HG02840 (cell line): ENCODE data around the gene BCL2L15.
A peak's percentile ranks its signal among the peaks of the same experiment; 100 is the strongest.
"Not testable (repeated sequence)": the region's sequence is repeated elsewhere in the genome, so short reads cannot be mapped to it uniquely, and the experiment has no call there.

Experiments used
- ATAC-seq: cut with Tn5 transposase; IDR thresholded peaks from one replicate; pipeline ENCODE4 v1.9.1; 2021; ENCODE audit warnings: mild to moderate bottlenecking, moderate library complexity, moderate number of reproducible peaks; ENCODE audit not compliant: unreplicated experiment, low FRiP score

Gene BCL2L15

GRCh38 chr1:113874012-113874879, 13.1 kb downstream of the BCL2L15 start:
- no peak for ATAC-seq

GRCh38 chr1:113872219-113872935, 15.0 kb downstream of the BCL2L15 start:
- peak; percentile 10 for ATAC-seq

- peak; percentile 91 for ATAC-seq
Observed at GRCh38 chr1:113871597-113872113, 15.7 kb downstream of the BCL2L15 start, which contains the start of gene PTPN22. PTPN22 (minus strand) TSS chr1:113871712.

- no peak for ATAC-seq
Observed at GRCh38 chr1:113870778-113871177, 16.6 kb downstream of the BCL2L15 start.

- ATAC-seq: no peak
Observed at GRCh38 chr1:113868387-113869083, 18.8 kb downstream of the BCL2L15 start.

- ATAC-seq: no peak
Observed at GRCh38 chr1:113861641-113862040, 25.7 kb downstream of the BCL2L15 start.

- ATAC-seq: no peak
Observed at GRCh38 chr1:113860891-113861290, 26.5 kb downstream of the BCL2L15 start.

- ATAC-seq: peak; percentile 92
Observed at GRCh38 chr1:113859478-113860175, 27.8 kb downstream of the BCL2L15 start.

GRCh38 chr1:113858982-113859381, 28.4 kb downstream of the BCL2L15 start:
- no peak for ATAC-seq

GRCh38 chr1:113858418-113858817, 29.0 kb downstream of the BCL2L15 start:
- ATAC-seq: no peak

- ATAC-seq: no peak
Observed at GRCh38 chr1:113857776-113858175, 29.6 kb downstream of the BCL2L15 start.

- ATAC-seq: no peak
Observed at GRCh38 chr1:113856401-113856790, 31.0 kb downstream of the BCL2L15 start.

- ATAC-seq: no peak
Observed at GRCh38 chr1:113855630-113856400, 31.6 kb downstream of the BCL2L15 start.

- no peak for ATAC-seq
Observed at GRCh38 chr1:113854234-113854633, 33.1 kb downstream of the BCL2L15 start.

GRCh38 chr1:113852694-113853093, 34.7 kb downstream of the BCL2L15 start:
- not testable (repeated sequence) for ATAC-seq

- no peak for ATAC-seq
Observed at GRCh38 chr1:113850127-113850796, 37.1 kb downstream of the BCL2L15 start.

GRCh38 chr1:113849072-113849471, 38.3 kb downstream of the BCL2L15 start:
- no peak for ATAC-seq

- ATAC-seq: no peak
Observed at GRCh38 chr1:113846391-113847035, 40.9 kb downstream of the BCL2L15 start.
